Transverse colon (tissue), 4 donors: ENCODE results near the gene ARCN1. TPM values are rescaled to one million over a fixed set of nuclear protein-coding genes. Genes with fewer than 3 reads are reported as not detected.

Experiments
- DNase-seq: peaks from one replicate; pipeline ENCODE4 v3.0.0-alpha.2; 2019
- H3K27ac ChIP-seq, 4 donors: fragments of 200-600 bp; sonication (generic); 2 replicates each; pipeline ENCODE4 v1.5.1; 2016 to 2018; ENCODE audit warnings: inconsistent platforms in 4 of 4
- H3K27me3 ChIP-seq: fragments of 200-600 bp; sonication (generic); 2 replicates; pipeline ENCODE4 v1.5.1; 2017; ENCODE audit warnings: inconsistent platforms
- H3K36me3 ChIP-seq, 4 donors: fragments of 200-600 bp; sonication (generic); 2 replicates each; pipeline ENCODE4 v1.5.1; 2017 to 2019; ENCODE audit warnings: inconsistent platforms in 4 of 4
- H3K4me1 ChIP-seq, 4 donors: fragments of 200-600 bp; sonication (generic); 2 replicates each; pipeline ENCODE4 v1.5.1; 2017 to 2020; ENCODE audit warnings: inconsistent platforms in 4 of 4
- H3K4me3 ChIP-seq, 4 donors: fragments of 200-600 bp; sonication (generic); 1 replicate in 1 of 4; 2 replicates in 3 of 4; pipeline versions ENCODE4 v1.5.1 to v1.6.1; 2017 to 2019; ENCODE audit warnings: inconsistent platforms in 4 of 4
- H3K9me3 ChIP-seq, 2 donors: fragments of 200-600 bp; sonication (generic); 2 replicates each; pipeline ENCODE4 v1.5.1; 2017 to 2019; ENCODE audit warnings: inconsistent platforms in 2 of 2
- CTCF ChIP-seq, 5 experiments: fragments of 200-600 bp in 3 of 5; fragments of 450-650 bp in 2 of 5; sonication (generic) in 3 of 5; IDR thresholded peaks; 1 replicate in 2 of 5; 2 replicates in 3 of 5; pipeline ENCODE4 v1.5.1; 2016 to 2017; ENCODE audit warnings: antibody characterized with exemption in 5 of 5, inconsistent platforms in 3 of 5, mild to moderate bottlenecking in 2 of 5, moderate library complexity in 1 of 5
- EP300 ChIP-seq: sonication (generic); formaldehyde crosslinking; IDR thresholded peaks from one replicate; pipeline ENCODE4 v1.6.1; 2017; ENCODE audit warnings: antibody characterized with exemption, low read depth
- POLR2A ChIP-seq: fragments of 450-650 bp; IDR thresholded peaks from one replicate; pipeline ENCODE4 v1.6.1; 2016; ENCODE audit warnings: antibody characterized with exemption, mild to moderate bottlenecking, moderate library complexity
- POLR2AphosphoS5 ChIP-seq, 3 donors: sonication (generic); formaldehyde crosslinking; IDR thresholded peaks; one replicate each; pipeline ENCODE4 v1.6.1; 2016; ENCODE audit warnings: antibody characterized with exemption in 3 of 3
- WGBS, 2 donors: methylation state at CpG; one replicate each; pipeline ENCODE4 v1.1.5; 2018; ENCODE audit warnings: low coverage in 1 of 2; 5-methylcytosine and 5-hydroxymethylcytosine counted together
- in situ Hi-C, 4 donors: fragments of 200-750 bp; cut with MboI; loops; one replicate each; pipeline versions ENCODE4 v1.15.0 to v1.15.1; 2017; ENCODE audit warnings: low sequenced_read_pairs in 3 of 4, low pct_ligation_motif_present in 1 of 4, low pct_unique_long_range_greater_than_20kb in 1 of 4
- intact Hi-C: fragments of 100-400 bp; cut with DNase I; formaldehyde crosslinking; loops from one replicate; pipeline ENCODE4 v1.15.1; 2023; ENCODE audit warnings: low total_unique reads
- total RNA-seq, 4 donors: library from RNA; depleted of rRNA; stranded (reverse); fragments of >200 nt; gene quantifications; one replicate each; pipeline ENCODE4 v1.1.0, GENCODE V29; 2016

Gene ARCN1
- total RNA-seq, 4 donors from 2014 or later = 27.9 to 80.3 (median 61.0) TPM

- Histone ChIP-seq H3K9me3 (no peaks in the 10 kb centered on the region), H3K36me3 (no peaks in the 10 kb centered on the region), H3K27ac (peak within 1 kb of the TSS; percentile 84 to 95 (median 88)), H3K27me3 (peaks cover 30% of the 10 kb centered on the region), H3K4me1 (peaks cover 10 to 69% (median 40%) of the 10 kb centered on the region in 4 donors), H3K4me3 (peak within 1 kb of the TSS; percentile 42 to 83 (median 62))
- DNase-seq = peak; percentile 58
- in situ Hi-C loops (no loop called here), intact Hi-C loops (no loop called here)
- 1% methylated on average over 48 of the region's 72 CpGs; no CpG with 5 or more reads in 1 of the 2 donors for WGBS, 2 donors
- TF ChIP-seq CTCF (IDR thresholded peaks at IDR 0.05) (peak; percentile 41 to 65 (median 49)), POLR2A (peak; percentile 50), EP300 (no peak), POLR2AphosphoS5 (IDR thresholded peaks at IDR 0.05) (peak; percentile 46 to 55 (median 54))
Observed at GRCh38 chr11:118607401-118608359, 35.5 kb downstream of the ARCN1 start, which contains the start of gene PHLDB1. PHLDB1 (plus strand) TSS chr11:118607615; CDS start chr11:118613837, 6,222 bp downstream.

GRCh38 chr11:118608360-118609227, 36.4 kb downstream of the ARCN1 start:
- TF ChIP-seq CTCF (IDR thresholded peaks at IDR 0.05) (no peak), EP300 (no peak), POLR2AphosphoS5 (IDR thresholded peaks at IDR 0.05) (peak; percentile 17 to 53 (median 42))
- intact Hi-C loops = no loop called here
- Histone ChIP-seq H3K36me3 (no peaks in the 10 kb centered on the region), H3K27me3 (peaks cover 30% of the 10 kb centered on the region), H3K4me1 (peaks cover 10 to 69% (median 40%) of the 10 kb centered on the region in 4 donors), H3K27ac (peak overlapping the region; percentile 84 to 95 (median 88)), H3K4me3 (peak overlapping the region; percentile 42 to 83 (median 62)), H3K9me3 (no peaks in the 10 kb centered on the region)
- in situ Hi-C loops = no loop called here
- DNase-seq = peak; percentile 75
- WGBS, 2 donors = 10% methylated on average over 39 of the region's 69 CpGs; no CpG with 5 or more reads in 1 of the 2 donors

GRCh38 chr11:118609380-118610224, 37.4 kb downstream of the ARCN1 start:
- intact Hi-C loops = no loop called here
- no peak for DNase-seq
- WGBS, 2 donors = 14 to 20% methylated on average over 6 to 54 of the region's 57 CpGs
- Histone ChIP-seq H3K27me3 (peaks cover 30% of the 10 kb centered on the region), H3K9me3 (no peaks in the 10 kb centered on the region), H3K4me3 (peak overlapping the region; percentile 11 to 55 (median 36)), H3K27ac (peak overlapping the region; percentile 84 to 95 (median 88)), H3K36me3 (no peaks in the 10 kb centered on the region), H3K4me1 (peaks cover 10 to 61% (median 38%) of the 10 kb centered on the region in 4 donors)
- TF ChIP-seq CTCF (IDR thresholded peaks at IDR 0.05) = no peak
- peak in 1 of 3 donors; percentile 38 for TF ChIP-seq POLR2AphosphoS5 (IDR thresholded peaks at IDR 0.05)
- in situ Hi-C loops = no loop called here
